ENCODE data around the gene BLMH.

DNA sequence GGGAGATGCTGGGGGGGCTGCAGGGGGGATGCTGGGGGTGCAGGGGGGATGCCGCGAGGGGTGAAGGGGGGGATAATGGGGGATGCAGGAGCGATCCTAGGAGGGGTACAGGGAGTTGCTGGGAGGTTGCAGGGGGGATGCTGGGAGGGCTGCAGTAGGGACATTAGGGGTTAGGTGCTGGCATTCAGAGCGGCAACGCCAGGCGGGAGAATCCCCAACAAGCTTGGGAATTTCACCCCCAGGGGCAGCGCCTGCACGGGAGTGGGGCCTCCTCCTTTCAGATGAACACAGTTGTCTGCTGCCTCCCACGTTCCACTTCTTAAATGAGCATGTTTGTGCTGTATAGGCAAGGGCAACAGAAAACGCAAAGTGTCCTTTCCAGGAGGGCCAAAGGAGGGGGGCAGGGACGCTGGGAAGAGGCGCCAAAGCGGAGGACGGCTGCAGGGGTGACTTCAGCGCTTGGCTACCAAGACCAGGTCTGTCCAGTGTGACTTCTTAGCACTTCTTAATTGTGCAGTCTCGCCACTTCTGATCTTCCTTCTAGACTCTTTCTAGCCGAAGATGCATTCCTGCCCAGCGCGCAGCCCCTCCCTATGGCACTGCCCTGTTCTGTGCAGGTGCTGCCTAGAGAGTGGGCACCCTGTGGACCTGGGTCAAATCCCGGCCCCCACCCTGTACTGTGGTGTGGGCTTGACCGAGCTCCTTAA is 54.3 kb downstream of the BLMH start:
- TF ChIP-seq, protein P1, sequence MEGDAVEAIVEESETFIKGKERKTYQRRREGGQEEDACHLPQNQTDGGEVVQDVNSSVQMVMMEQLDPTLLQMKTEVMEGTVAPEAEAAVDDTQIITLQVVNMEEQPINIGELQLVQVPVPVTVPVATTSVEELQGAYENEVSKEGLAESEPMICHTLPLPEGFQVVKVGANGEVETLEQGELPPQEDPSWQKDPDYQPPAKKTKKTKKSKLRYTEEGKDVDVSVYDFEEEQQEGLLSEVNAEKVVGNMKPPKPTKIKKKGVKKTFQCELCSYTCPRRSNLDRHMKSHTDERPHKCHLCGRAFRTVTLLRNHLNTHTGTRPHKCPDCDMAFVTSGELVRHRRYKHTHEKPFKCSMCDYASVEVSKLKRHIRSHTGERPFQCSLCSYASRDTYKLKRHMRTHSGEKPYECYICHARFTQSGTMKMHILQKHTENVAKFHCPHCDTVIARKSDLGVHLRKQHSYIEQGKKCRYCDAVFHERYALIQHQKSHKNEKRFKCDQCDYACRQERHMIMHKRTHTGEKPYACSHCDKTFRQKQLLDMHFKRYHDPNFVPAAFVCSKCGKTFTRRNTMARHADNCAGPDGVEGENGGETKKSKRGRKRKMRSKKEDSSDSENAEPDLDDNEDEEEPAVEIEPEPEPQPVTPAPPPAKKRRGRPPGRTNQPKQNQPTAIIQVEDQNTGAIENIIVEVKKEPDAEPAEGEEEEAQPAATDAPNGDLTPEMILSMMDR (IDR thresholded peaks at IDR 0.05; ENCODE audit: insufficient read depth, low read depth, low read length), result no peak
- no peak for TF ChIP-seq EZH2 (IDR thresholded peaks at IDR 0.05; ENCODE audit: insufficient read depth, low read length)

Data from astrocyte (in vitro differentiated cells and primary cell).